Dendritic cell treated with granulocyte-macrophage colony-stimulating factor and Interleukin-4, amounts not matched to agents 40 ng/mL and 50 ng/mL, for 4 days (primary cell): ENCODE data around the gene RSBN1.

Experiments used
- H3K27ac Mint-ChIP-seq: one replicate; pipeline ENCODE4 v1.8.0; 2022; ENCODE audit warnings: mild to moderate bottlenecking, mixed read lengths
- H3K27me3 Mint-ChIP-seq: one replicate; pipeline ENCODE4 v1.8.0; 2022; ENCODE audit warnings: mild to moderate bottlenecking, mixed read lengths
- H3K36me3 Mint-ChIP-seq: one replicate; pipeline ENCODE4 v1.8.0; 2022; ENCODE audit warnings: low read depth, mixed read lengths
- H3K4me1 Mint-ChIP-seq: one replicate; pipeline ENCODE4 v1.8.0; 2022; ENCODE audit warnings: low read depth, mixed read lengths
- H3K4me3 Mint-ChIP-seq: one replicate; pipeline ENCODE4 v1.8.0; 2022; ENCODE audit warnings: mild to moderate bottlenecking, moderate library complexity, mixed read lengths
- H3K9me3 Mint-ChIP-seq: one replicate; pipeline ENCODE4 v1.8.0; 2022; ENCODE audit warnings: mixed read lengths
- intact Hi-C: fragments of 100-400 bp; cut with micrococcal nuclease; formaldehyde crosslinking; loops from one replicate; pipeline ENCODE4 v1.15.0; 2022

RSBN1 gene

DNA sequence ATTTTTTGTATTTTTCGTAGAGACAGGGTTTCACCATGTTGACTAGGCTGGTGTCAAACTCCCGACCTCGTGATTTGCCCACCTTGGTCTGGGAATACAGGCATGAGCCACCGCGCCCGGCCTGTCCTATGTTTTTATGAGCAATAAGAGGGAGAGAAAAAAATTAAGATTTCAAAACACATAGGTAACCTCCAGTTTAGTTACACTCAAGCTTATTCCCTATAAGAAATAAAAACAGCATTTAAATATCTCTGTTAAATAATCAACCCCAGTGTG lies 7.1 kb downstream of the RSBN1 start:
- H3K27ac Mint-ChIP-seq, result peak overlapping the region; percentile 39
- intact Hi-C loops, result no loop called here
- H3K27me3 Mint-ChIP-seq, result no peaks in the 10 kb centered on the region
- peaks cover 15% of the 10 kb centered on the region for H3K36me3 Mint-ChIP-seq
- peaks cover 45% of the 10 kb centered on the region for H3K4me1 Mint-ChIP-seq
- H3K4me3 Mint-ChIP-seq, result no peak overlapping the region
- no peaks in the 10 kb centered on the region for H3K9me3 Mint-ChIP-seq

DNA sequence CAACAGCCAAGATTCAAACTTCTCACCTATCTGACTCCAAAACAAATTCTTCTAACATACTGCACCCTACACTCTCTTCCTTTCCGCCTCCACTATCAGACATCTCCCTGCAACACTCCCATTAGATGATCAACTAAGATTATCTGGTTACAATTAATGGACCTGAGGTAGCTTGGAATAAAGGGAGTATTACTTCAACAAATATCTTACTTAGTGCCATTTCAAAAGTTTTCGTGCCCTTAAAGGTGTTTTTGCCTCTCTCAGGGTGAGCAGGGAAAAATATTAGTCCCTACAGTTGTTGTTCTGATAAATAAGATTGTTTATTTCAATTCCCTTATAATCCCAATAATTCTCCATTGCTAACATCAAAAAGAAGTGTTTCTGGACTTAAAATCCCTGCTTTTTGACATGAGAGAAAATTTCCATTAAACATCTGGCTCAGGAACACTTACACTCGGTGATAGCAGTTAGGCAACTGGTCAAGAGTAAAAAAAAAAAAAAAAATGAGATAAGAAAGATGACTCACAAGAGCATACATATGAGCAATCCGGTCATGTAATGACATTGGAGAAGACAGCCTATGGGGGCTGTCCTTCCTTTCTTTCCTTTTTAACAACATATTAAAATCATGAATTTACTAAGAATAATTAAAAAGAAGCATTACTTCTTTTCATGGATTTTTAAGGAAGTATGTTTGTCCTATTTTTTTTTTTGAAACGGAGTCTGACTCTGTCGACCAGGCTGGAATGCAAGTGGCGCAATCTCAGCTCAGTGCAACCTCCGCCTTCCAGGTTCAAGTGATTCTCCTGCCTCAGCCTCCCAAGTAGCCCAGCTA lies 7.6 kb downstream of the RSBN1 start:
- Mint-ChIP-seq H3K4me3 (no peak overlapping the region), H3K27me3 (no peaks in the 10 kb centered on the region), H3K36me3 (peaks cover 15% of the 10 kb centered on the region), H3K9me3 (no peaks in the 10 kb centered on the region), H3K4me1 (peaks cover 40% of the 10 kb centered on the region), H3K27ac (peak overlapping the region; percentile 39)
- intact Hi-C loops, result no loop called here

DNA sequence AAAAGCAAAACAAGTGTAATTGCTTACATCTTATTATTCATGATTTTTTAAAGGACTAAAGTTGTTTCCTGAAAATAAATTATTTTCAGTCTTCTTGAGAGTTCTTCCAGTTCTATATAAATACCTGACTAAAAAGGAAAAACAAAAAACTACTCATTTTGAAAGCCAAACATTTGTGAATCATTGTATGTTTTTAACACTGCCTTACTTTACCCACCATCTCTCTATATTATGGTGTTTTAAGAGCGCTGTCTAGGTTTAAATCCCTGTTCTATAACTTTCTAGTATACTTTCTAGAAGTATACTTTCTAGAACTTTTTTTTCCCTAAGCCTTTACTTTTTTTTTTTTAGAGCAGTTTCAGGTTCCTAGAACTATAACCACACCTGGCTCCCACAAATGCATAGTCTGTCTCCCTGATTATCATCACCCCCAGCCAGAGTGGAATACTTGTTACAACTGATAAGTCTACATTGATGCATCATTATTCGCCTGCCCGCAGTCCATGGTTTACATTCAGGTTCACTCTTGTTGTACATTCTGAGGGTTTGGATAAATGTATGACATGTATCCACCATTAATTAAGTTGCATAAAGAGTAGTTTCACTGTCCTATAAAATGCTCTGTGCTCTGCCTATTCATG lies 9.8 kb downstream of the RSBN1 start:
- no peak overlapping the region for H3K4me3 Mint-ChIP-seq
- H3K9me3 Mint-ChIP-seq, result no peaks in the 10 kb centered on the region
- peaks cover 40% of the 10 kb centered on the region for H3K4me1 Mint-ChIP-seq
- no peak overlapping the region for H3K27ac Mint-ChIP-seq
- intact Hi-C loops, result no loop called here
- peaks cover 21% of the 10 kb centered on the region for H3K36me3 Mint-ChIP-seq
- H3K27me3 Mint-ChIP-seq, result no peaks in the 10 kb centered on the region

DNA sequence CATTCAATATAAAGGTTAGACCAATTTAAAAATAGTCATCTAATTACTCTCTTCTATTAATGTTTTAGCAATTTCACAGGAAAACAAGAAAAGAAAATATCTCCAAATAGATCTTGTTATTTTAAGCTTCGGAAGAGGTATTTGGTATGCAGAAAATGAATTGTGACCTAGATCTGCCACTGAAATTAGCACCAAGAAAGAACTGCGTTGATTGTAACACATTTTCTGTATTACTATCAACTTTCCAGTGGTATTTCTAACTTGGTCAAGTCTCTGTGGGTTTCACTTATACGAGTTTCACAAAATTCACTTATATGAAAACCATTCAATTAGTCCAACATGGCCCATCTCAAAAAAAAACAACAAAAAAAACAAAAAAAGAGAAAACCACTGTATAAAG lies 11.8 kb downstream of the RSBN1 start:
- H3K9me3 Mint-ChIP-seq, result no peaks in the 10 kb centered on the region
- intact Hi-C loops, result no loop called here
- H3K36me3 Mint-ChIP-seq, result peaks cover 25% of the 10 kb centered on the region
- no peaks in the 10 kb centered on the region for H3K27me3 Mint-ChIP-seq
- peaks cover 30% of the 10 kb centered on the region for H3K4me1 Mint-ChIP-seq
- H3K4me3 Mint-ChIP-seq, result no peak overlapping the region
- H3K27ac Mint-ChIP-seq, result no peak overlapping the region

DNA sequence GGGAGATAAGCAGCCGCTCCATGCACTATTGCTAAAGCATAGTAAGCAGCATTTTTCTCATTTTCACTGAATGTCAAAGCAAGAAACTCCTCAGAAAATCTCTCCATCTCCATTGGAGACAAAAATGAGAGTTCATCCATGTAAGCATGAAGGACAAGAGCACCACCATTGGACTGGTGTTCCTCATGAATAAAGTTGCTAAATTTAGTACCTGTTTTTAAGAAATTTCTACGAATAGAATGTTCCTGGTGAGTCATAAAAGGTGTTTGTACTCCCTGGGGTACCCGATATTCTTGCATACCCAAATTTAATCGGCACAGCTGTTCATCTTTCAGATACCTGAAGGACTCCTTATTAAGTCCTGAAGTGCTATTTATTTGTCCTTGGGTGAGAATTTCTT lies 14.8 kb downstream of the RSBN1 start:
- intact Hi-C loops, result no loop called here
- H3K27ac Mint-ChIP-seq, result no peak overlapping the region

DNA sequence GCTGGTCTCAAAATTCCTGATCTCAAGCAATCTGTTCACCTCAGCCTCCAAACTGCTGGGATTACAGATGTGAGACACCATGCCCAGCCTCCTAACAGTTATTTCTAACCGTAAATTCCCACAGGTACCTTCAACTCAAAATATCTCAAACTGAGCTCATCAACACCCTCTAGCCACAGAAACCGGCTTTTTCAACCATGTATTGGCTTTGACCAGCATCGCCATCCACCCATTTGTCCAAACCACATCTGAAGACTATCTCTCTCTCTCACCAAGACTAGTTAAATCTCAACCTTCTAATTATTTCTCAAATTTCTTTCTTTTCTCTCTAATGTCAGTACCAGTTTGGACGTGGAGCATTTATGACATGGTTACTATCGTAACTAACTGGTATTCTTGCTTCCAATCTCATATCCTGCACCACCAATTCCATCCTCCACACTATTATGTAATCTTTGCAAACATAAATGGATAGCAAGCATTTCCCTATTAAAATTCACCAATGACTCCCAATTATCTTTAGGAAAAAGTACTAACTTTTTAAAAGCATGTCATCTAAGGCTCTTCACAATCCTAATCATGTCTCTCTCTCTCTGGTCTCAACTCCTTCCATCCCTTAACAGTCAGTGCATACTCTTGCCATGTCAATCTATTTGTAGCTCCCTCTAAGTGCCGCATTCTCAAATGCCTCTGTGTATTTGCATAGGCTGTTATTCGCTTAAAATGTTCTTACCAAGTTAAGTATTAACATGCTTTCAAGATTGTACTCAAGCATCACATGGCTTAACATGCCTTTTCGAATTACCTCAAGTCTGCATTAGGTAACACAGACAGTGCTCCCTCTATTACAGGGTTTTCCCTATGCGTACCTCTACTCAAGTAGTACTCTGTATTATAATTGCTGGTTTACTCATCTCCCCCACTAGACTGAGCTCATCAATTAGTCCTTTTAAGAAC lies 18.1 kb downstream of the RSBN1 start:
- intact Hi-C loops, result loop anchor here (2.0 kb wide), 1 partner anchor 13 kb away; no protein-coding TSS in a partner anchor
- H3K36me3 Mint-ChIP-seq, result peaks cover 78% of the 10 kb centered on the region
- no peaks in the 10 kb centered on the region for H3K27me3 Mint-ChIP-seq
- no peaks in the 10 kb centered on the region for H3K9me3 Mint-ChIP-seq
- no peak overlapping the region for H3K4me3 Mint-ChIP-seq
- no peak overlapping the region for H3K27ac Mint-ChIP-seq
- peaks cover 42% of the 10 kb centered on the region for H3K4me1 Mint-ChIP-seq

More for the DNA sequence above, 14.8 kb downstream of the RSBN1 start:
- Mint-ChIP-seq H3K27me3 (no peaks in the 10 kb centered on the region), H3K36me3 (peaks cover 52% of the 10 kb centered on the region), H3K4me1 (peaks cover 17% of the 10 kb centered on the region), H3K9me3 (no peaks in the 10 kb centered on the region), H3K4me3 (no peak overlapping the region)

DNA sequence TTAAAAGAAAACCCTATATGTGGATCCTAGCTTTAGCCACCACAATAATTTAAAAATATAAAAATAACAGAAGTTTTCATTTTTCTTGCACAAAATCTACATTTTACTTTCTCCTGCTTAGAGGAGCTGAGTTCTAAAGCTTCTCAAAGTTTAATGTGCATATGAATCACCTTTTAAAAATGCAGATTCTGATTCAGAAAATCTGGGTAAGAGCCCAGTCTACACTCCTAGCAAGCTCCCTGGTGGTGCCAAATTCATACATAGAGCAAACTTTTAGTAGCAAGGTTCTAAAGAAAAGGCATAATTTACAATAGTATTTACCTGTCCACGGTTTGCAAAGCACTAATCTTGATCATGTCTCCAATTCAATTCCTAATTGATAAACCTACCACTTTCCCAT lies 19.3 kb downstream of the RSBN1 start:
- Mint-ChIP-seq H3K9me3 (no peaks in the 10 kb centered on the region), H3K27me3 (no peaks in the 10 kb centered on the region), H3K27ac (no peak overlapping the region), H3K4me1 (peaks cover 46% of the 10 kb centered on the region), H3K4me3 (no peak overlapping the region), H3K36me3 (peaks cover 79% of the 10 kb centered on the region)
- intact Hi-C loops, result no loop called here

DNA sequence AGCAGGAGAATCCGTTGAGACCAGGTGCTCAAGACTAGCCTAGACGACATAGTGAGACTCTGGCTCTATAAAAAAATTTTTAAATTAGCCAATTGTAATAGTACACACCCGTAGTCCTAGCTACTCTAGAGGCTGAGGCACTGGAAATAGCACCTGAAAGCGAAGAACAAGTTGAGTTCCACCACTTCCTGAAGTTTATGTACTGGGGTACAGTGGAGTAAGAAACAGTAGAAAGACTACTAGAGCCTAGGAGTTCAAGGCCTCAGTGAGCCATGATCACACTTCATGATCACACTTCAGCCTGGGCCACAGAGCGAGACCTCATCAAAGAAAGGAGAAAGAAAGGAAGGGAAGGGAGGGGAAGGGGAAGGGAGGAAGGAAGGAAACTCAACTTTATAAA lies 19.8 kb downstream of the RSBN1 start:
- Mint-ChIP-seq H3K9me3 (no peaks in the 10 kb centered on the region), H3K36me3 (peaks cover 78% of the 10 kb centered on the region), H3K27me3 (no peaks in the 10 kb centered on the region), H3K4me3 (no peak overlapping the region), H3K4me1 (peaks cover 50% of the 10 kb centered on the region), H3K27ac (peak overlapping the region; percentile 50)
- intact Hi-C loops, result no loop called here

DNA sequence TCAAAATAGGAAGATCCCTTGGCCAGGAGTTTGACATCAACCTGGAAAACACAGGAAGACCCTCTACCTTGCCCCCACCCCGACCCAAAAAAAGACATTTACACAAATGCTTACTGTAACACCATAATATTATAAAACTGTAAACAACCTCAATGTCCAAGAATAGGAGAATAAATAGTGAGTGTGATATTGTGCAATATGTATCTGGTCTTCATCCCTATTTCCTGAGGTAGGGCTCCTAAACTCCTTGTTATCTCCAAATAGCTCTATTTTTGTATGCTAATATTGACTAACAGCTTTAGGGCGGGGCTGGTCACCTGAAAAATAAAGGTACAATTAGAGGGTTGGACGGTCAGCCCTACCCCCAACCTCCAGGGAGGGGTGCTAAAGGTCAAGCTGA lies 23.5 kb downstream of the RSBN1 start:
- Mint-ChIP-seq H3K4me3 (no peak overlapping the region), H3K9me3 (no peaks in the 10 kb centered on the region), H3K4me1 (peaks cover 55% of the 10 kb centered on the region), H3K27me3 (no peaks in the 10 kb centered on the region), H3K27ac (no peak overlapping the region), H3K36me3 (peaks cover 56% of the 10 kb centered on the region)
- intact Hi-C loops, result no loop called here

DNA sequence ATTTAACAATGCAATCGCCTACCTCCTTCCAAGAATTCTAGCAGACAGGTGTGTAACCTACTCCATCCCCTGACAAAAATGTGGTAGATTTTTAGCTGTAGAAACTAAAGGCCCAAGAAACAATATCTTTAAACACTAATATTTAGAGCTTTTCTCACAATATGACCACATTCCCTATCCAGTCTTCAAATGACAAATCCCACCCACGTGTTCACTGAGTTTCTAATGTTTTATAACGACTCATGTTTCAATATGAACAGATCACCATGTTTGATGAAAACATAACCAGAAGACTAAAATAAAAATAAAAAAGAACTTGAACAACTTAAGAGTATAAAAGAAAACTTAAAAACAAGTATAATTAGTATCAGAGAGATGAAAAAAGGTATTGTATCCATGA lies 24.6 kb downstream of the RSBN1 start:
- Mint-ChIP-seq H3K9me3 (no peaks in the 10 kb centered on the region), H3K27ac (no peak overlapping the region), H3K36me3 (peaks cover 46% of the 10 kb centered on the region), H3K4me1 (peaks cover 54% of the 10 kb centered on the region), H3K4me3 (no peak overlapping the region), H3K27me3 (no peaks in the 10 kb centered on the region)
- intact Hi-C loops, result no loop called here

DNA sequence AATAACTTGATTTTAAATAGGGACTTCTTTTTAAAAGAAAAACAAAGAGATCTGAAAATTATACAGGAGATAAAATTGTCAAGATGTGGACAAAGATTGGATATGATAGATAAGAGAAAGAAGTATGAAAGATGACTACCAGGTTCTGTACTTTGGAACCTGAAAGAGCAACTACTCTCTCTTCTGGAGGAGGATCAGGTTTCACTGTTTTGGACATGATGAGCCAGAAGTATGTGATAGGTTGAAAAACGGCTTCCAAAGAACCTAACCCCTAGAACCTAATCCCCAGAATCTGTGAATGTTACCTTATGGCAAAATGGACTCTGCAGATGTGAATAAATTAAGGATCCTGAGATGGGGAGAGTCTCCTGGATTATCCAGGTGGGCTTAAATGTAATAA lies 26.2 kb downstream of the RSBN1 start:
- peak overlapping the region; percentile 5 for H3K27ac Mint-ChIP-seq
- intact Hi-C loops, result no loop called here

DNA sequence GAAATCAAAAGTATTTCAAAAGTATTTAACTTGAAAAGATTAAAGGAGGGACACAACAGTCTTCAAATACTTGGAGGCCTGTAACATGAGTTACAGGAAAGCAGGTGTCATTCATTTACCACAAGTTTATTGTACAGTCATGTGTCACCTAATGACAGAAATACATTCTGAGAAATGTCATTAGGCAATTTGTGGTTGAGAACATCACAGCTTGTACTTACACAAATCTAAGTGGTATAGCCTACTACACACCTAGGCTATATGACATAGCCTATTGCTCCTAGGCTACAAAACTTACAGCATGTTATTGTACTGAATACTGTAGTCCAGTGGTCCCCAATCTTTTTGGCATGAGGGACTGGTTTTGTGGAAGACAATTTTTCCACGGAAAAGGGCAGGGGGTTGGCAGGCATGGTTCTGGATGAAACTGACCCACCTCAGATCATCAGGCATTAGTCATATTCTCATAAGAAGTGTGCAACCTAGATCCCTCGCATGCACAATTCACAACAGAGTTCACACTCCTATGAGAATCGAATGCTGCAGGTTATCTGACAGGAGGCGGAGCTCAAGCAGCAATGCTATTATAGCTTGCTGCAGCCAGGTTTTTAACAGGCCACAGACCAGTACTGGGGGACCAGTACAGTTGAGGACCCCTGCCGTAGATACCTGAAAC lies 28.0 kb downstream of the RSBN1 start:
- Mint-ChIP-seq H3K36me3 (peaks cover 19% of the 10 kb centered on the region), H3K27me3 (no peaks in the 10 kb centered on the region), H3K27ac (no peak overlapping the region), H3K4me1 (peaks cover 27% of the 10 kb centered on the region), H3K9me3 (no peaks in the 10 kb centered on the region), H3K4me3 (no peak overlapping the region)
- intact Hi-C loops, result no loop called here

More for the DNA sequence above, 26.2 kb downstream of the RSBN1 start:
- peaks cover 40% of the 10 kb centered on the region for H3K4me1 Mint-ChIP-seq
- H3K4me3 Mint-ChIP-seq, result no peak overlapping the region
- H3K36me3 Mint-ChIP-seq, result peaks cover 36% of the 10 kb centered on the region
- no peaks in the 10 kb centered on the region for H3K27me3 Mint-ChIP-seq
- no peaks in the 10 kb centered on the region for H3K9me3 Mint-ChIP-seq

DNA sequence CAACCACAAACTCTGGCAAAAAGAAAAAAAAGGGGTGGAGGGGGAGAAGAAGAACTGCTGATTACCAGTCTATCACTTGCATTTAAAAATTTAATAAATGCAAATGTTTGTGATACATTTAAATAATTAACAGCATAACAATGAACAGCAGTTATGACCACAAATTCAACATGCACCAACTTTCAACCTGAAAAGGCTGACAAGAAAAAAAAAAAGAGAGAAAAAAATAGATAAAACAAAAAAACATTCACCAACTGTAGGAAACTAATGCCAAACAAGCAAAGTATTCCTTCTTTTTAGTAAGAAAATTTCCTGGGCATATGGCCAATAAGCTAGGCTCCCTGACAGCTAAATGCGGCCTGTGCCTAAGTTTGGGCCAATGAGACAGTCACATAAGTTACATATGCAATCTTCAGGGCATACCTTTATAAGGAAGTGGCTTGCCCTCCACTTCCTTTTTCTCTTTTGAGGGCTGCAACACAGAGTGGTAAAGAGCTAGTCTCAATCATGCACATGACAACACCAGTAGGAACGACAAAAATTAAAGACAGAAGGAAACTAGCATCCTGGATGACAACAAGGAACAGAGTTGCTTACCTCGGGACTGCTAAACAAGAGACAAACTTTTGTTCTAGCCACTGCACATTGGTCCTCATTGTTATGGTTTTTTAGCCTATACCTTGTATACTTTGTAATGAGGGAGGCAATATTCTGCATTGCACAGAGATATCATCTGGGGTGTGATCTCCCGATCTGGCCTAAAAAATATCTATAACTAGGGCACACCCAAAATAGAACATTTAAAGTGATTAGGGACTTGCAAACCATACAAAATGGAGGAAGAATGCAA lies 28.8 kb downstream of the RSBN1 start:
- Mint-ChIP-seq H3K27ac (no peak overlapping the region), H3K4me1 (peaks cover 22% of the 10 kb centered on the region), H3K4me3 (no peak overlapping the region), H3K27me3 (no peaks in the 10 kb centered on the region), H3K36me3 (peaks cover 21% of the 10 kb centered on the region), H3K9me3 (no peaks in the 10 kb centered on the region)
- intact Hi-C loops, result no loop called here
